Measurements from ENCODE around the gene ELOVL5. TPM values are rescaled to one million over a fixed set of nuclear protein-coding genes. Genes with fewer than 3 reads are reported as not detected.

The ELOVL5 gene
- total RNA-seq, 1 experiment from 2014 or later, result 218 TPM

DNA sequence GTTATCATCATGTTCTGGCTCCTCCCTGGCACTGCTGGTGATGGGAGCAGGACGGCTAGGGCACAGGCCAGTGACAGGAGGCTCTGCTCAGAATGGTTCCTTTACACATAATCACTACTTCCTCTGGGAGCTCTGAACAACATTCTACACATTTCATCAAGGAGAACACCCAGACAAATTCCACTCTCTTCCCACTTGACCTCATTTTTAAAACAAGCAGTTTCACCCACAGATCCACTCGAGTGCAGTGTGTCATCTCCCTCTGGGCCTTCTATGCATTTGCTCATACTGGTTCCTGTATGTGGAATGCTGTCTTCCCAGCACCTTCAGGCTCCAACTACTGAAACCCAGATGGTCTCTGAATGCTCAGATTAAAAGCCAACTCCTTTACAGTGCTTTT, 84.8 kb downstream of the ELOVL5 start:
- Histone ChIP-seq H3K4me3 (ENCODE audit: low read depth in 2 of 2, low read length in 2 of 2) (no peak overlapping the region), H3K27ac (ENCODE audit: low read length) (no peak overlapping the region), H3K27me3 (ENCODE audit: control insufficient read depth, insufficient read depth, low read length) (no peaks in the 10 kb centered on the region), H3K4me1 (ENCODE audit: control insufficient read depth, insufficient read depth, low read length) (no peaks in the 10 kb centered on the region), H3K36me3 (ENCODE audit: control insufficient read depth, insufficient read depth, low read length) (peaks cover 42% of the 10 kb centered on the region), H3K9me3 (ENCODE audit: control insufficient read depth, insufficient read depth, low read depth, low read length) (no peaks in the 10 kb centered on the region)
- TF ChIP-seq REST (IDR thresholded peaks at IDR 0.05; ENCODE audit: insufficient read depth in 1 of 2, low read depth in 2 of 2, low read length in 1 of 2), result no peak
- no peak for TF ChIP-seq SIN3A (IDR thresholded peaks at IDR 0.05; ENCODE audit: borderline replicate concordance, insufficient read depth, low read depth, low read length)
- no peak for TF ChIP-seq TCF7L2 (IDR thresholded peaks at IDR 0.05; ENCODE audit: low read depth, low read length)
- no peak for TF ChIP-seq CTCF (IDR thresholded peaks at IDR 0.05)
- TF ChIP-seq POLR2AphosphoS5 (IDR thresholded peaks at IDR 0.05; ENCODE audit: low read depth, low read length), result no peak
- CTCF ChIA-PET, result no interaction called here
- POLR2A ChIA-PET, result no interaction called here
- no peak for ATAC-seq
- intact Hi-C loops (cut with micrococcal nuclease; ENCODE audit: unreplicated experiment) (no loop called here), in situ Hi-C loops (cut with HindIII; ENCODE audit: low pct_unique_long_range_greater_than_20kb, low sequenced_read_pairs) (no loop called here)
- BruUV-seq (replicated peaks), result no TSS peak
- DNase-seq (ENCODE audit: low read depth, low spot score), result no peak

GRCh38 chr6:53259860-53260580, 88.7 kb downstream of the ELOVL5 start:
- Histone ChIP-seq H3K9me3 (ENCODE audit: control insufficient read depth, insufficient read depth, low read depth, low read length) (no peaks in the 10 kb centered on the region), H3K4me3 (ENCODE audit: low read depth in 2 of 2, low read length in 2 of 2) (no peak overlapping the region), H3K27ac (ENCODE audit: low read length) (no peak overlapping the region), H3K36me3 (ENCODE audit: control insufficient read depth, insufficient read depth, low read length) (peaks cover 14% of the 10 kb centered on the region; the same call in 1 of the 2 replicates), H3K4me1 (ENCODE audit: control insufficient read depth, insufficient read depth, low read length) (no peaks in the 10 kb centered on the region), H3K27me3 (ENCODE audit: control insufficient read depth, insufficient read depth, low read length) (no peaks in the 10 kb centered on the region)
- intact Hi-C loops (cut with micrococcal nuclease; ENCODE audit: unreplicated experiment) (no loop called here), in situ Hi-C loops (cut with HindIII; ENCODE audit: low pct_unique_long_range_greater_than_20kb, low sequenced_read_pairs) (no loop called here)
- TF ChIP-seq POLR2AphosphoS5 (IDR thresholded peaks at IDR 0.05; ENCODE audit: low read depth, low read length), result no peak
- no peak for TF ChIP-seq TCF7L2 (IDR thresholded peaks at IDR 0.05; ENCODE audit: low read depth, low read length)
- no peak for TF ChIP-seq SIN3A (IDR thresholded peaks at IDR 0.05; ENCODE audit: borderline replicate concordance, insufficient read depth, low read depth, low read length)
- TF ChIP-seq REST (IDR thresholded peaks at IDR 0.05; ENCODE audit: insufficient read depth in 1 of 2, low read depth in 2 of 2, low read length in 1 of 2), result no peak
- TF ChIP-seq CTCF (IDR thresholded peaks at IDR 0.05), result no peak
- DNase-seq (ENCODE audit: low read depth, low spot score), result no peak
- ChIA-PET POLR2A (no interaction called here), CTCF (no interaction called here)
- ATAC-seq, result no peak
- no TSS peak for BruUV-seq (replicated peaks)
